MM.1S (cell line): Measurements from ENCODE around the gene TKTL1.
A peak's percentile ranks its signal among the peaks of the same experiment; 100 is the strongest.
"Not testable (repeated sequence)": the region's sequence is repeated elsewhere in the genome, so short reads cannot be mapped to it uniquely, and the experiment has no call there.

ENCODE experiments used
- DNase-seq: peaks from one replicate; pipeline ENCODE4 v3.0.0-alpha.2; 2015
- H2AFZ ChIP-seq: fragments of 300-600 bp; sonication (generic); 2 replicates; pipeline ENCODE4 v1.6.0; 2016; ENCODE audit warnings: antibody characterized with exemption, low read length
- H3F3A ChIP-seq: fragments of 300-600 bp; sonication (generic); 2 replicates; pipeline ENCODE4 v1.6.1; 2016; ENCODE audit warnings: mild to moderate bottlenecking, antibody characterized with exemption, low read length, moderate library complexity, mixed read lengths; ENCODE audit not compliant: insufficient read depth
- H3K27ac ChIP-seq: fragments of 300-600 bp; sonication (generic); 2 replicates; pipeline ENCODE4 v1.5.1; 2016; ENCODE audit warnings: mild to moderate bottlenecking, low read length
- H3K27me3 ChIP-seq: fragments of 300-600 bp; sonication (generic); replicated peaks from 2 replicates; pipeline ENCODE4 v1.6.0; 2016; ENCODE audit warnings: low read length; ENCODE audit not compliant: insufficient read depth
- H3K36me3 ChIP-seq: fragments of 300-600 bp; sonication (generic); replicated peaks from 2 replicates; pipeline ENCODE4 v1.6.1; 2016; ENCODE audit warnings: mild to moderate bottlenecking, low read length, mixed read lengths; ENCODE audit not compliant: insufficient read depth
- H3K4me1 ChIP-seq: fragments of 300-600 bp; sonication (generic); 2 replicates; pipeline ENCODE4 v1.6.1; 2016; ENCODE audit warnings: low read length, mixed read lengths
- H3K4me2 ChIP-seq: fragments of 300-600 bp; sonication (generic); 2 replicates; pipeline ENCODE4 v1.6.0; 2016; ENCODE audit warnings: low read depth, low read length
- H3K4me3 ChIP-seq: fragments of 300-600 bp; sonication (generic); 2 replicates; pipeline ENCODE4 v1.5.1; 2016; ENCODE audit warnings: low read length, mixed read lengths
- H3K79me2 ChIP-seq: fragments of 300-600 bp; sonication (generic); 2 replicates; pipeline ENCODE4 v1.6.1; 2016; ENCODE audit warnings: mixed run types, low read length, mixed read lengths
- H3K9ac ChIP-seq: fragments of 300-600 bp; sonication (generic); 2 replicates; pipeline ENCODE4 v1.6.1; 2016; ENCODE audit warnings: low read length, mixed read lengths
- H3K9me2 ChIP-seq: fragments of 300-600 bp; sonication (generic); replicated peaks from 2 replicates; pipeline ENCODE4 v1.6.1; 2016; ENCODE audit warnings: mild to moderate bottlenecking, low read length, mixed read lengths; ENCODE audit not compliant: insufficient read depth
- H3K9me3 ChIP-seq: fragments of 300-600 bp; sonication (generic); replicated peaks from 2 replicates; pipeline ENCODE4 v1.6.1; 2016; ENCODE audit warnings: mild to moderate bottlenecking, low read length, mixed read lengths; ENCODE audit not compliant: insufficient read depth
- H4K20me1 ChIP-seq: fragments of 300-600 bp; sonication (generic); 2 replicates; pipeline ENCODE4 v1.6.1; 2016; ENCODE audit warnings: mild to moderate bottlenecking, low read length, moderate library complexity, mixed read lengths; ENCODE audit not compliant: insufficient read depth
- CTCF ChIP-seq: fragments of 300-600 bp; sonication (generic); IDR thresholded peaks from 2 replicates; pipeline ENCODE4 v1.5.1; 2016; ENCODE audit warnings: antibody characterized with exemption, low read length, mixed read lengths
- EZH2 ChIP-seq: fragments of 300-600 bp; sonication (generic); optimal IDR thresholded peaks from 2 replicates; pipeline ENCODE3; 2017; ENCODE audit warnings: low read depth, mild to moderate bottlenecking, antibody characterized with exemption, low read length, mixed read lengths
- EZH2phosphoT487 ChIP-seq: fragments of 300-600 bp; sonication (generic); IDR thresholded peaks from 2 replicates; pipeline ENCODE4 v1.6.1; 2018; ENCODE audit warnings: antibody characterized with exemption, low read length

TKTL1 gene

GRCh38 chrX:154333116-154333515 is 37.5 kb downstream of the TKTL1 start:
- H3K9me3 ChIP-seq, result no peaks in the 10 kb centered on the region
- TF ChIP-seq CTCF (no peak), EZH2phosphoT487 (no peak), EZH2 (no peak)
- peak overlapping the region; percentile 26; the same call in 1 of the 2 replicates for H3K27ac ChIP-seq
- H3K9me2 ChIP-seq, result no peaks in the 10 kb centered on the region
- no peak overlapping the region for H3K9ac ChIP-seq
- H4K20me1 ChIP-seq, result no peaks in the 10 kb centered on the region
- DNase-seq, result no peak
- no peak overlapping the region for H2AFZ ChIP-seq
- H3K4me1 ChIP-seq, result peaks cover 17% of the 10 kb centered on the region
- H3F3A ChIP-seq, result no peaks in the 10 kb centered on the region
- no peak overlapping the region for H3K4me2 ChIP-seq
- H3K27me3 ChIP-seq, result no peaks in the 10 kb centered on the region
- no peaks in the 10 kb centered on the region for H3K36me3 ChIP-seq
- no peaks in the 10 kb centered on the region for H3K79me2 ChIP-seq
- no peak overlapping the region for H3K4me3 ChIP-seq

DNA sequence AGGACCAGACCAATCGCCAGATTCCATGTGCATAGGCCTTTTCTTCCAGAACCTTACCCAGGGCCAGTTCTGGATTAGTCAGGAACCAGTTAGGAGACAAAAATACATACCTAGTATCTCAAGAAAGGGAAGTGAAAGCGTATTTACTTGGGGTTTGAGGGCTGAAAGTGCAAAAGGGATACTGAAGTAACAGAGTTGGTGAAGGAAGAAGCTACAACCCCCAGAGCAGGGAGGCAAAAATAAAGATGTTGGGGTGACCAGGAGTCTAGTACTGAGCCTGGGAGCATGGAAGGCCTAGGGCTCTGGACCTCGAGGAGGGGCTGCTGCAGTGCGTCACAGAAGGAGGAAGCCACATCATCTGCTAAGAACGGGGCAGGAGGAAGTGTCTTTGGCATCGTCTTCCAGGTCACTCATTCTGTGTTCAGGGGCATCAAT is 38.3 kb downstream of the TKTL1 start:
- peak overlapping the region; percentile 26; the same call in 1 of the 2 replicates for H3K27ac ChIP-seq
- no peaks in the 10 kb centered on the region for H3K27me3 ChIP-seq
- no peaks in the 10 kb centered on the region for H3K9me2 ChIP-seq
- no peak overlapping the region for H2AFZ ChIP-seq
- peak overlapping the region; percentile 40 for H3K4me2 ChIP-seq
- H4K20me1 ChIP-seq, result no peaks in the 10 kb centered on the region
- no peaks in the 10 kb centered on the region for H3K36me3 ChIP-seq
- H3K4me1 ChIP-seq, result peaks cover 17% of the 10 kb centered on the region
- no peaks in the 10 kb centered on the region for H3K9me3 ChIP-seq
- DNase-seq, result peak; percentile 12
- H3K4me3 ChIP-seq, result no peak overlapping the region
- no peaks in the 10 kb centered on the region for H3F3A ChIP-seq
- no peak for TF ChIP-seq CTCF
- TF ChIP-seq EZH2phosphoT487, result no peak
- TF ChIP-seq EZH2, result no peak
- no peaks in the 10 kb centered on the region for H3K79me2 ChIP-seq
- no peak overlapping the region for H3K9ac ChIP-seq

GRCh38 chrX:154334496-154334895 is 38.9 kb downstream of the TKTL1 start:
- peak overlapping the region; percentile 40 for H3K4me2 ChIP-seq

GRCh38 chrX:154341399-154342298 is 46.1 kb downstream of the TKTL1 start:
- not testable (repeated sequence) for DNase-seq, H3K4me2 ChIP-seq, H3F3A ChIP-seq, H3K4me3 ChIP-seq, H3K36me3 ChIP-seq, H3K9me2 ChIP-seq, H3K9me3 ChIP-seq, H4K20me1 ChIP-seq, H3K27me3 ChIP-seq, H3K9ac ChIP-seq, H3K27ac ChIP-seq, H2AFZ ChIP-seq, H3K79me2 ChIP-seq, H3K4me1 ChIP-seq

More at GRCh38 chrX:154334496-154334895, 38.9 kb downstream of the TKTL1 start:
- no peak for DNase-seq
- Histone ChIP-seq H3K9ac (no peak overlapping the region), H3K27me3 (no peaks in the 10 kb centered on the region), H2AFZ (no peak overlapping the region), H3K27ac (no peak overlapping the region; the same call in 1 of the 2 replicates), H3F3A (no peaks in the 10 kb centered on the region), H3K9me2 (no peaks in the 10 kb centered on the region), H3K79me2 (no peaks in the 10 kb centered on the region), H3K9me3 (no peaks in the 10 kb centered on the region), H4K20me1 (no peaks in the 10 kb centered on the region), H3K4me1 (peaks cover 17% of the 10 kb centered on the region), H3K36me3 (no peaks in the 10 kb centered on the region), H3K4me3 (no peak overlapping the region)
- TF ChIP-seq EZH2, result no peak
- TF ChIP-seq EZH2phosphoT487, result no peak
- no peak for TF ChIP-seq CTCF

DNA sequence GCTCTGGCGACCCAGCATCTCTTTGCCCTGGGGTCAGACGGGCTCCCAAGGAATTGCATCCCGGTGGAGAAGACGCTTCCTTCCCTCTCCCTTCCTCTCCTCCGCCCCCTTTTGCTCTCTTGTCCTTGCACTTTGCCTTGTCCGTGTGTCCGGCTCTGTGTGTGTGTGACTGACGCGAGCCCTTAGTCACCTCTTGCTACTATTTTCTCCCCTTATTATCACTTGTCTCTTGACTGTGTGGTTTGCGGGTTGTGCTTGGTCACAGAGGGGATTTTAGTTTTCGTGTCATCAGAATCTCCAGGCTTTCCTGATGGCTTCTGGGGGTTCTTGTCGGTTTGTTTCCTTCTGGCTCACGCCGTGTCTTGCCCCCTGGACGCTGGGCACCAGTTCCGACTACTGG is 47.5 kb downstream of the TKTL1 start:
- H3K4me1 ChIP-seq, H3K27me3 ChIP-seq, H3K27ac ChIP-seq, H3K9me3 ChIP-seq, H3K9ac ChIP-seq, H3K4me2 ChIP-seq, H3K9me2 ChIP-seq, H3K36me3 ChIP-seq, DNase-seq, H2AFZ ChIP-seq, H3F3A ChIP-seq, H4K20me1 ChIP-seq, H3K4me3 ChIP-seq, H3K79me2 ChIP-seq: not testable (repeated sequence)
